Mucosa of descending colon (tissue), 3 donors: ENCODE results near the gene UBE3D. TPM values are rescaled to one million over a fixed set of nuclear protein-coding genes. Genes with fewer than 3 reads are reported as not detected.
"Not testable (repeated sequence)": the region's sequence is repeated elsewhere in the genome, so short reads cannot be mapped to it uniquely, and the experiment has no call there.

Experiments used
- ATAC-seq: fragments of 200-7000 bp; cut with Tn5 transposase; one replicate; pipeline ENCODE4 v1.9.1; 2020; ENCODE audit warnings: mild to moderate bottlenecking, moderate library complexity
- DNase-seq, 3 donors: peaks; one replicate each; pipeline ENCODE4 v3.0.0-alpha.2; 2020
- H3K36me3 ChIP-seq: fragments of 200-600 bp; one replicate; pipeline ENCODE4 v1.8.0; 2021; ENCODE audit warnings: low read depth, mild to moderate bottlenecking
- H3K4me1 ChIP-seq: fragments of 200-600 bp; one replicate; pipeline ENCODE4 v1.8.0; 2021; ENCODE audit warnings: low read depth, mild to moderate bottlenecking
- H3K4me3 ChIP-seq: fragments of 200-600 bp; one replicate; pipeline ENCODE4 v1.8.0; 2021; ENCODE audit warnings: mild to moderate bottlenecking
- H3K9me3 ChIP-seq: fragments of 200-600 bp; one replicate; pipeline ENCODE4 v1.8.0; 2021; ENCODE audit warnings: mild to moderate bottlenecking
- CTCF ChIP-seq: fragments of 200-600 bp; IDR thresholded peaks from one replicate; pipeline ENCODE4 v1.8.0; 2022; ENCODE audit warnings: antibody characterized with exemption, mild to moderate bottlenecking
- intact Hi-C, 2 donors: fragments of 100-400 bp; cut with DNase I in 1 of 2; cut with micrococcal nuclease in 1 of 2; formaldehyde crosslinking; loops; one replicate each; pipeline versions ENCODE4 v1.11.0 to v1.11.1; 2022; cut with DNase I, micrococcal nuclease
- total RNA-seq, 3 donors: library from RNA; stranded (reverse); fragmentation: NEBNext Ultra II Directional in 2 of 3; extraction: Animal tissue kit (Norgen Biotek cat#: 25700) in 2 of 3; gene quantifications; one replicate each; pipeline versions ENCODE4 v1.2.1 to v1.2.4, GENCODE V29; 2021 to 2023
- donor health status: DM: no; HTN: no; CAD: no; lungs with moderate emphysema.
- donor health status: DM: no; HTN: no; CAD: no.
- donor health status: DM: no; HTN: yes; CAD: no.

Gene UBE3D
- total RNA-seq, 3 donors from 2014 or later = 4.3 to 4.8 (median 4.7) TPM

- Histone ChIP-seq H3K4me3 (no peak overlapping the region), H3K4me1 (no peaks in the 10 kb centered on the region), H3K9me3 (no peaks in the 10 kb centered on the region), H3K36me3 (no peaks in the 10 kb centered on the region)
- intact Hi-C loops = no loop called here
- no peak for DNase-seq
- ATAC-seq = no peak
- TF ChIP-seq CTCF = no peak
These were observed 110.6 kb downstream of the UBE3D start for GRCh38 chr6:82954937-82955577.

GRCh38 chr6:82954356-82954755, 111.3 kb downstream of the UBE3D start:
- no peak overlapping the region for H3K4me3 ChIP-seq
- H3K4me1 ChIP-seq = no peaks in the 10 kb centered on the region
- DNase-seq (no peak), ATAC-seq (no peak)
- intact Hi-C loops = no loop called here
- no peaks in the 10 kb centered on the region for H3K36me3 ChIP-seq
- no peak for TF ChIP-seq CTCF
- no peaks in the 10 kb centered on the region for H3K9me3 ChIP-seq

GRCh38 chr6:82953871-82954270, 111.8 kb downstream of the UBE3D start:
- TF ChIP-seq CTCF = no peak
- ATAC-seq = no peak
- Histone ChIP-seq H3K4me1 (no peaks in the 10 kb centered on the region), H3K36me3 (no peaks in the 10 kb centered on the region), H3K9me3 (no peaks in the 10 kb centered on the region), H3K4me3 (no peak overlapping the region)
- DNase-seq = no peak
- intact Hi-C loops = no loop called here

- ATAC-seq = no peak
- intact Hi-C loops = no loop called here
- Histone ChIP-seq H3K9me3 (no peaks in the 10 kb centered on the region), H3K4me1 (no peaks in the 10 kb centered on the region), H3K36me3 (no peaks in the 10 kb centered on the region), H3K4me3 (no peak overlapping the region)
- DNase-seq = no peak
- TF ChIP-seq CTCF = no peak
These were observed 113.7 kb downstream of the UBE3D start for GRCh38 chr6:82951935-82952334.

GRCh38 chr6:82951389-82951788, 114.3 kb downstream of the UBE3D start:
- DNase-seq = no peak
- intact Hi-C loops = no loop called here
- no peak for ATAC-seq
- Histone ChIP-seq H3K9me3 (no peaks in the 10 kb centered on the region), H3K4me1 (no peaks in the 10 kb centered on the region), H3K4me3 (no peak overlapping the region), H3K36me3 (no peaks in the 10 kb centered on the region)
- TF ChIP-seq CTCF = no peak

GRCh38 chr6:82930915-82931314, 134.7 kb downstream of the UBE3D start:
- intact Hi-C loops, ATAC-seq, H3K4me1 ChIP-seq, DNase-seq, H3K4me3 ChIP-seq, H3K36me3 ChIP-seq: not testable (repeated sequence)
- peaks cover 27% of the 10 kb centered on the region for H3K9me3 ChIP-seq
